ENCODE data around the gene DCAF5.

The DCAF5 gene

DNA sequence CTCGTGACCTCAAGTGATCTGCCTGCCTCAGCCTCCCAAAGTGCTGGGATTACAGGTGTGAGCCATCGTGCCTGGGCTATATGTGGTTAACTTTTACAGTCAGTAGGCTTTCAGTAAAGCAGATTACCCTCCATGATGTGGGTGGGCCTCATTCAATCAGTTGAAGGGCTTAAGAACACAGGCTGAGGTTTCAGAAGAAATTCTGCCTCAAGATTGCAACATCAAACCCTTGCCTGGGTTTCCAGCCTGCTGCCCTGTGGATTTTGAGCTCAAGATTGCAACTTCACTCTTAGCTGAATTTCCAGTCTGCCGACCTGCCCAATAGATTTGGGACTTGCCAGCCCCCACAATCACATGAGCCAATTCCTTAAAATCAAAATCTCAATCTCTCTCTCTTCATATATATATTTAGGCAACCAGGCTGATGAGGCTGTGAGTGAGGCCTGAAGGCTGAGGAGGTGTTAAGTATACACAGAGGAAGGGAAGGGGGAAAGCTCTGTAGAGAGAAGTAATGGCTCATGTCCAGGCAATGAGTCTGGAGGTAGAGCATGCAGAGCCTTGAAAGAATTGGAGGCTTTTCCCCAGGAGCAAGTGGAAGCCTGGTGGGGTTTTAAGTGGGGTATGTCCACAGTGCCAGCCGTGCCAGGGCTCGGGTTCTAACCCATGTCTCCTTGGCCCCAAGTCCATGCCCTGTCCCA is 140.5 kb downstream of the DCAF5 start:
- peak; percentile 55 for DNase-seq (ENCODE audit: low read depth)
- TF ChIP-seq, protein P1, sequence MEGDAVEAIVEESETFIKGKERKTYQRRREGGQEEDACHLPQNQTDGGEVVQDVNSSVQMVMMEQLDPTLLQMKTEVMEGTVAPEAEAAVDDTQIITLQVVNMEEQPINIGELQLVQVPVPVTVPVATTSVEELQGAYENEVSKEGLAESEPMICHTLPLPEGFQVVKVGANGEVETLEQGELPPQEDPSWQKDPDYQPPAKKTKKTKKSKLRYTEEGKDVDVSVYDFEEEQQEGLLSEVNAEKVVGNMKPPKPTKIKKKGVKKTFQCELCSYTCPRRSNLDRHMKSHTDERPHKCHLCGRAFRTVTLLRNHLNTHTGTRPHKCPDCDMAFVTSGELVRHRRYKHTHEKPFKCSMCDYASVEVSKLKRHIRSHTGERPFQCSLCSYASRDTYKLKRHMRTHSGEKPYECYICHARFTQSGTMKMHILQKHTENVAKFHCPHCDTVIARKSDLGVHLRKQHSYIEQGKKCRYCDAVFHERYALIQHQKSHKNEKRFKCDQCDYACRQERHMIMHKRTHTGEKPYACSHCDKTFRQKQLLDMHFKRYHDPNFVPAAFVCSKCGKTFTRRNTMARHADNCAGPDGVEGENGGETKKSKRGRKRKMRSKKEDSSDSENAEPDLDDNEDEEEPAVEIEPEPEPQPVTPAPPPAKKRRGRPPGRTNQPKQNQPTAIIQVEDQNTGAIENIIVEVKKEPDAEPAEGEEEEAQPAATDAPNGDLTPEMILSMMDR (IDR thresholded peaks at IDR 0.05; ENCODE audit: low read depth, low read length) = no peak
- TF ChIP-seq, protein P2, sequence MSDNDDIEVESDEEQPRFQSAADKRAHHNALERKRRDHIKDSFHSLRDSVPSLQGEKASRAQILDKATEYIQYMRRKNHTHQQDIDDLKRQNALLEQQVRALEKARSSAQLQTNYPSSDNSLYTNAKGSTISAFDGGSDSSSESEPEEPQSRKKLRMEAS (IDR thresholded peaks at IDR 0.05; ENCODE audit: low read depth, low read length) = no peak
- no peak for TF ChIP-seq MYC (IDR thresholded peaks at IDR 0.05; ENCODE audit: low read depth, low read length)
- no peak for TF ChIP-seq POLR2A (IDR thresholded peaks at IDR 0.05; ENCODE audit: extremely low read depth, insufficient read length)

DNA sequence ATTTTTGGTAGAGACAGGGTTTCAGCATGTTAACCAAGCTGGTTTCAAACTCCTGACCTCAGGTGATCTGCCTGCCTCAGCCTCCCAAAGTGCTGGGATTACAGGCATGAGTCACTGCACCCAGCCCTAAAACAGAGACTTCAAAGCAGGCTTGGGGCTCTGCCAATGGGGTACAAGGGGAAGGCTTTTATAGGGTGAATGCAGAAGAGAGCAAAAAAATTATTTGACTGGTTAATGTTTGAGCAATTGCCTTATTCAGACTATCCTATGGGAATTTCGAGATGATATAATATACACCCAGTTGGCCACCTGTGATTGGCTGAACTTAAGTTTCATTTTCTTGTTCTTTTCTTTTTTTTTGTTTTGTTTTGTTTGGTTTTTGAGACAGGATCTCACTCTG is 142.3 kb downstream of the DCAF5 start:
- TF ChIP-seq MYC (IDR thresholded peaks at IDR 0.05; ENCODE audit: low read depth, low read length) = no peak
- TF ChIP-seq POLR2A (IDR thresholded peaks at IDR 0.05; ENCODE audit: extremely low read depth, insufficient read length) = no peak
- TF ChIP-seq, protein P2 (IDR thresholded peaks at IDR 0.05; ENCODE audit: low read depth, low read length) = no peak
- TF ChIP-seq, protein P1 (IDR thresholded peaks at IDR 0.05; ENCODE audit: low read depth, low read length) = no peak
- no peak for DNase-seq (ENCODE audit: low read depth)
- H3K4me3 ChIP-seq (ENCODE audit: low read depth, low read length) = no peak overlapping the region

More for the DNA sequence above, 140.5 kb downstream of the DCAF5 start:
- H3K4me3 ChIP-seq (ENCODE audit: low read depth, low read length) = no peak overlapping the region

DNA sequence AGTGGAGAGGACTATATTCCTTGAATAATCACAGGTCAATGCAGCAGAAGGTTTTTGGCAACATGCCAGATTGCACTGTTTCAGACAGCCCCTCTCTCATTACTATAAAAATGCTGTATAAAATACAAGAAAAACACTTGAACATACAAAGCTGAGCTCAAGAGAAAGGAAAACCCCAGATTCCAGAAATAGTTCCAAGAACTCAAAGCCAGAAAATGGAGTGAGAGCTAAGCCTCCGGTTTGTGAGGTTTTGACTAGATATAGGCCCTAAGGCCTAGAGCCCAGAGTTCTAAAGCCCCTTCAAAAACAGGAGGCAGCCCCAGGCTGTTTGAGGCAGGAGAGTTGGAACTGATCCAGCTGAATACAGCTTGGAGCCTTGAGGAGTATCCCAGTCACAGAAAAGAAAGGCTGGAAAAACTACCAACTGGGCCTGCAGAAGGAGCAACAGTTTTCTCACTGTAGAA is 144.5 kb downstream of the DCAF5 start:
- TF ChIP-seq POLR2A (IDR thresholded peaks at IDR 0.05; ENCODE audit: extremely low read depth, insufficient read length) = no peak
- TF ChIP-seq, protein P1 (IDR thresholded peaks at IDR 0.05; ENCODE audit: low read depth, low read length) = no peak
- TF ChIP-seq MYC (IDR thresholded peaks at IDR 0.05; ENCODE audit: low read depth, low read length) = no peak
- TF ChIP-seq, protein P2 (IDR thresholded peaks at IDR 0.05; ENCODE audit: low read depth, low read length) = no peak
- no peak overlapping the region for H3K4me3 ChIP-seq (ENCODE audit: low read depth, low read length)
- no peak for DNase-seq (ENCODE audit: low read depth)

DNA sequence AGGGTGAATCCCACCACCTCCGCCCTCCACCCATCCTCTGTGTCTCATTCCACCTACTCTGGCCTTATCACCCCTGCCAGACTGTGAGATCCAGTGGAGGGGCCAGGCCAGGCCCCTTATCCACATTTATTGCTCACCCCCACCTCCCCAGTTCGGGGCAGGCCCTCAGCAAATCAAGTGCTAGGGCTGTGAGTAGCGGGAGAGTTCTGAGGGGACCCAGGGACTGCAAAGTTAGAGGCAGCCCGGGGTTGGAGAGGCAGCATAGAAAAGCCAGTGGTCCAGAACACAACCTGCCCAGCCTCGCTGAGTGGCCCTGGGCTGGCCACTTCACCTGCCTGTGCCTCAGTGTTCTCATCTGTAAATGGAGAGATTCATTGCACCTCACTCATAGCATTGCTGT is 146.6 kb downstream of the DCAF5 start:
- no peak overlapping the region for H3K4me3 ChIP-seq (ENCODE audit: low read depth, low read length)
- no peak for DNase-seq (ENCODE audit: low read depth)
- TF ChIP-seq, protein P2 (IDR thresholded peaks at IDR 0.05; ENCODE audit: low read depth, low read length) = no peak
- TF ChIP-seq MYC (IDR thresholded peaks at IDR 0.05; ENCODE audit: low read depth, low read length) (no peak), POLR2A (IDR thresholded peaks at IDR 0.05; ENCODE audit: extremely low read depth, insufficient read length) (no peak)
- TF ChIP-seq, protein P1 (IDR thresholded peaks at IDR 0.05; ENCODE audit: low read depth, low read length) = no peak

DNA sequence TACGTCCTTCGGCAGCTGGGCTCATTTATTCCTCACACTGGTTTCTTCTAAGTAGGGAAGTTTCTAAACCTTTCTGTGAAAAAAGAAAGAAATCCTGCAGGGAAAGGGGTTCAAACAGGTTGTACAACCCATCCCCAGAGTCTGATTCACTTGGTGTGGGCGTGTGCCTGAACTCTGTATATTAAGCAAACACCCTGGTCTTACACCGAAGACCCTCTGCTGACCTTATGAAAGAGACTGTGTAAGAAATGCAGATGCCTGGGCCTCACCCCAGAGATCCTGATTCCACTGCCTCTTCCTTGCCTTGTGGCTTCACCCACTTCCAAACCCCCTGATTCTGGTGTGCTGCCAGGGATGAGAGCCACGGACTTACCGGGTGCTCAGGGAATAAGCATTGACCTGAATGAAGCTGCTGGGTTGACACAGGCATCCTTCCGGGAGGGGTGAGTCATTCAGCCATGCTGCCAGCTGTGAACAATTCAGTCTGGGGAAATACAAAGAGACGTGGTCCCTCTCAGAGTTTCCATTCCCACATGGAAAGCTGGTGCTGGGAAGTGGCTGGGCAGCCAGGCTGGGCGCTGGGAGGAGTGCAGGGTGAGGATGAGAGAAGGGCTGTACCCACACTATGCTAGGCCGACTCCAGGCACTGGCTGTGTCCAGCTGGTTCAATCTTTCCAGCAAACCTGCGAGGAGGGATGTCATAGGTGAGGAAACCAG is 147.3 kb downstream of the DCAF5 start:
- DNase-seq (ENCODE audit: low read depth) = peak; percentile 47
- H3K4me3 ChIP-seq (ENCODE audit: low read depth, low read length) = no peak overlapping the region
- TF ChIP-seq, protein P1 (IDR thresholded peaks at IDR 0.05; ENCODE audit: low read depth, low read length) = no peak
- TF ChIP-seq POLR2A (IDR thresholded peaks at IDR 0.05; ENCODE audit: extremely low read depth, insufficient read length) = no peak
- TF ChIP-seq, protein P2 (IDR thresholded peaks at IDR 0.05; ENCODE audit: low read depth, low read length) = no peak
- no peak for TF ChIP-seq MYC (IDR thresholded peaks at IDR 0.05; ENCODE audit: low read depth, low read length)

Measured in NB4 (cell line).